ENCODE measurements around the gene PDZD2.

DNA sequence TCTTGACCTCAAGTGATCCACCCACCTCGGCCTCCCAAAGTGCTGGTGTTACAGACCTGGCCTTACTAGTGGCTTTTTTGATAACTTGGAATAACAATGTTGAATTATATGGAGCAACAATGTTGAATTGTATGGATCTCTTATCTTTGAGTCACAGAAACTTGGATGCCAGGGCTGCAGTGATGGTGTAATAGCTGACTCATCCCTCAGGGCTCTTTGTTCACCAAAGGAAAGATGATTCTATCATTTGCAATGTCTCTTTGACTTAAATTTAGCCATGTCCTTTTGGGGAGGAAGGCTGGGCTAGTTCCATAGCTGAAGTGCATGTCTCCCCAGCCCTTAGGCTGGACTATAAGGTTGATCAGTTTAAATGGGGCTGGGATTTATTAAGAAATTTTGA is 172.3 kb downstream of the PDZD2 start:
- TF ChIP-seq CTCF (IDR thresholded peaks at IDR 0.05) (no peak), POLR2A (IDR thresholded peaks at IDR 0.05) (no peak)
